Left lung (tissue), 10 donors: ENCODE data around the gene SLC6A3. TPM values are rescaled to one million over a fixed set of nuclear protein-coding genes. Genes with fewer than 3 reads are reported as not detected.

Source experiments
- ATAC-seq: fragments of 200-7000 bp; cut with Tn5 transposase; one replicate; pipeline ENCODE4 v1.9.1; 2020; ENCODE audit warnings: moderate library complexity
- DNase-seq, 4 donors: peaks; one replicate each; pipeline ENCODE4 v3.0.0-alpha.2; 2013 to 2020
- H3K27ac ChIP-seq, 2 donors: fragments of 200-600 bp; sonication (generic) in 1 of 2; one replicate each; pipeline versions ENCODE4 v1.5.0 to v1.8.0; 2020 to 2021
- H3K27me3 ChIP-seq, 2 donors: fragments of 200-600 bp; sonication (generic) in 1 of 2; one replicate each; pipeline versions ENCODE4 v1.5.0 to v1.8.0; 2020 to 2021
- H3K36me3 ChIP-seq, 2 donors: fragments of 200-600 bp; sonication (generic) in 1 of 2; one replicate each; pipeline versions ENCODE4 v1.5.0 to v1.8.0; 2020 to 2021
- H3K4me1 ChIP-seq, 2 donors: fragments of 200-600 bp; one replicate each; pipeline ENCODE4 v1.8.0; 2021
- H3K4me3 ChIP-seq, 2 donors: fragments of 200-600 bp; sonication (generic) in 1 of 2; one replicate each; pipeline versions ENCODE4 v1.5.0 to v1.8.0; 2020 to 2021; ENCODE audit warnings: mild to moderate bottlenecking in 1 of 2
- H3K9me3 ChIP-seq, 2 donors: fragments of 200-600 bp; sonication (generic) in 1 of 2; one replicate each; pipeline versions ENCODE4 v1.5.0 to v1.8.0; 2020 to 2021
- CTCF ChIP-seq, 2 donors: fragments of 200-600 bp; sonication (generic) in 1 of 2; IDR thresholded peaks; one replicate each; pipeline versions ENCODE4 v1.5.0 to v1.8.0; 2021; ENCODE audit warnings: antibody characterized with exemption in 2 of 2
- intact Hi-C, 2 donors: fragments of 100-400 bp; cut with DNase I; formaldehyde crosslinking; loops; one replicate each; pipeline versions ENCODE4 v1.11.2 to v1.14.2; 2022
- polyA plus RNA-seq, 6 donors: library from polyadenylated mRNA; unstranded; fragments of 120-200 nt; gene quantifications; one replicate each; pipeline ENCODE4 v1.2.1, GENCODE V29; 2013; ENCODE audit not compliant: insufficient read length in 6 of 6
- total RNA-seq, 2 donors: library from RNA; stranded (reverse); fragmentation: NEBNext Ultra II Directional; extraction: Animal tissue kit (Norgen Biotek cat#: 25700); gene quantifications; one replicate each; pipeline ENCODE4 v1.2.1, GENCODE V29; 2021
- donor health status: DM: no; HTN: yes; CAD: no.
- donor health status: DM: no; HTN: no; CAD: no.

Gene SLC6A3
- total and polyA plus RNA-seq, 8 donors: 0.10 to 4.5 (median 2.8) TPM

GRCh38 chr5:1443991-1444360 lies 1.3 kb downstream of the SLC6A3 start:
- H3K36me3 ChIP-seq: no peaks in the 10 kb centered on the region
- no peaks in the 10 kb centered on the region for H3K9me3 ChIP-seq
- peaks cover 38 to 95% of the 10 kb centered on the region in 2 donors for H3K27me3 ChIP-seq
- H3K27ac ChIP-seq: no peak overlapping the region
- TF ChIP-seq CTCF (IDR thresholded peaks at IDR 0.05): no peak
- ATAC-seq (no peak), DNase-seq (peak in 1 of 4 donors; percentile 8)
- intact Hi-C loops: no loop called here
- peaks cover 4 to 15% of the 10 kb centered on the region in 2 donors for H3K4me1 ChIP-seq
- no peak overlapping the region for H3K4me3 ChIP-seq

DNA sequence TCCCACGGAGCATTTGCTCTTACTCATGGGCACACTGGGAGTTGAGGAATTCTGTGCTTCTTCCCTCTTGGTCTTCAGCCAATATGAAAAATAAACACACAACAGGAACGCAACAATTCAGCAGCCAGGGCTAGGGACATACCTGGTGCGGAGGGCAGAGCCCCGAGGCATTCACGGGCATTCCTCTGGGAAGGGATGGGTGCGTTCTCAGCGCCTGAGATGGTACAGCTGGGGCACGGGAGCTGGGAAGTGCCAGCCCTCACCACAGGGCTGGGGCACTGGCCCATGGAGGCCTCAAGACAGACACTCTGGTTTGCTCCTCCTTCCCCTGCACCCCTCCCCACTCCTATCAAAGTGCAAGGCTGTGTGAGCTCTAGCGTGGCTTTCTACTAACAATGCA lies 2.1 kb downstream of the SLC6A3 start:
- H3K27ac ChIP-seq: no peak overlapping the region
- H3K27me3 ChIP-seq: peaks cover 38 to 95% of the 10 kb centered on the region in 2 donors
- H3K4me1 ChIP-seq: peaks cover 4 to 15% of the 10 kb centered on the region in 2 donors
- DNase-seq (peak in 1 of 4 donors; percentile 10), ATAC-seq (no peak)
- no peak for TF ChIP-seq CTCF (IDR thresholded peaks at IDR 0.05)
- no peaks in the 10 kb centered on the region for H3K9me3 ChIP-seq
- no peak overlapping the region for H3K4me3 ChIP-seq
- intact Hi-C loops: no loop called here
- H3K36me3 ChIP-seq: no peaks in the 10 kb centered on the region

DNA sequence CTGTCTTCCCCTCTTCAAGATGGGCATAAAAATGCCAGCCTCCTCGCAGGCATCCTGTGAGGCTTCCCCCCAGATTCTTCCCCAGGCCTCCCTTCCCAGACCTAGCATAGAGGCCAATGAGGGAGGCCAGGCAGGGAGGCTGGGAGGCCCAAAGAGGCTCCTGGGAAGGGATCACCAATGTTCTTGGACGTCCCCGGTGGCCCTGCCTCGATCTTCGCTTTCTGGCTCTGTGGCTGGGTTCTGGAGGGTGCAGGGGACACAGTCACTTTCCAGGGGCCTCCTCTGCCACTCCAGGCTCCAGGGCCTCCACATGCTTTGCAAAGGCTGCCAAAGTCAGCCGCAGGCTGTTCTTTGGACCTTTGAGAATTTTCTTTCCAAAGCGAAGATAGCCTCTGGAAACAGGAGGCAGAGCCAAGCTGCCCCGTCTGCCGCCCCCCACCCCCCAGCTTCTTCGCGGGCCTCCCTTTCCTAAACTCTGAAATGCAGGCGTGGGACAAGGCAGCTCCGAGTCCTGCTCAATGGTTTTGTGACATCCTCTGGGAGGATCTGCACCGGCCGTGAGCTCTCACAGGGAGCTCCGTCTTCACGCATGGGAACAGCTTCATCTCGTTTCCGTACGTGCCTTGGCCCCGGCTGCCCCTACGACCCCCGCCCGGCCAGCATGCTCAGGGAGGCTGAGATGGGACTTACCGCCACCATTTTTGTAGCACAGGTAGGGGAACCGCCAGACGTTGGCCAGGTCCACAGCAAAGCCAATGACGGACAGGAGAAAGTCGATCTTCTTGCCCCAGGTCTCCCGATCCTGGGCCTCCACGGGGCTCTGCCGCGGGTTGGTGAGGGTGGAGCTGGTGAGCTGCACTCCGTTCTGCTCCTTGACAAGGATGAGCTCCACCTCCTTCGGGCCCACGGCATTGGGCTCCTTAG lies 2.8 kb downstream of the SLC6A3 start:
- intact Hi-C loops: no loop called here
- no peak overlapping the region for H3K27ac ChIP-seq
- ATAC-seq: no peak
- no peak overlapping the region for H3K4me3 ChIP-seq
- no peak for TF ChIP-seq CTCF (IDR thresholded peaks at IDR 0.05)
- H3K9me3 ChIP-seq: no peaks in the 10 kb centered on the region
- H3K27me3 ChIP-seq: peaks cover 38 to 93% of the 10 kb centered on the region in 2 donors
- H3K36me3 ChIP-seq: no peaks in the 10 kb centered on the region
- DNase-seq: peak in 2 of 4 donors; percentile 31 to 69
- H3K4me1 ChIP-seq: peaks cover 4 to 15% of the 10 kb centered on the region in 2 donors

- Histone ChIP-seq H3K4me3 (no peak overlapping the region), H3K27ac (no peak overlapping the region), H3K4me1 (peaks cover 4 to 15% of the 10 kb centered on the region in 2 donors), H3K27me3 (peaks cover 35 to 81% of the 10 kb centered on the region in 2 donors), H3K9me3 (no peaks in the 10 kb centered on the region), H3K36me3 (no peaks in the 10 kb centered on the region)
- DNase-seq: peak in 2 of 4 donors; percentile 19 to 64
- TF ChIP-seq CTCF (IDR thresholded peaks at IDR 0.05): no peak
- no peak for ATAC-seq
- intact Hi-C loops: no loop called here
Observed at GRCh38 chr5:1441166-1441865, 3.9 kb downstream of the SLC6A3 start.

GRCh38 chr5:1440098-1440493 lies 5.1 kb downstream of the SLC6A3 start:
- no peak for ATAC-seq
- intact Hi-C loops: no loop called here

More at GRCh38 chr5:1440098-1440493, 5.1 kb downstream of the SLC6A3 start:
- Histone ChIP-seq H3K36me3 (no peaks in the 10 kb centered on the region), H3K27me3 (peaks cover 23 to 69% of the 10 kb centered on the region in 2 donors), H3K4me1 (peaks cover 3 to 8% of the 10 kb centered on the region in 2 donors), H3K27ac (no peak overlapping the region), H3K4me3 (no peak overlapping the region), H3K9me3 (no peaks in the 10 kb centered on the region)
- no peak for DNase-seq
- no peak for TF ChIP-seq CTCF (IDR thresholded peaks at IDR 0.05)
